CD14-positive monocyte (primary cell): ENCODE results near the gene CNN1. TPM values are rescaled to one million over a fixed set of nuclear protein-coding genes. Genes with fewer than 3 reads are reported as not detected.
"Not testable (repeated sequence)": the region's sequence is repeated elsewhere in the genome, so short reads cannot be mapped to it uniquely, and the experiment has no call there.

Source experiments
- DNase-seq, 3 donors: peaks; one replicate each; pipeline ENCODE4 v3.0.0-alpha.2; 2011 to 2022
- H2AFZ ChIP-seq: 2 replicates; pipeline ENCODE4 v1.6.0; 2012; ENCODE audit warnings: mild to moderate bottlenecking, low read depth, low read length, inconsistent platforms; ENCODE audit not compliant: insufficient read depth, poor library complexity, severe bottlenecking
- H3K27ac ChIP-seq, 2 donors: 1 replicate in 1 of 2; 2 replicates in 1 of 2; pipeline ENCODE4 v1.5.1; 2012 to 2013; ENCODE audit warnings: low read length in 2 of 2, control low read depth in 1 of 2, inconsistent platforms in 1 of 2, low read depth in 1 of 2, mild to moderate bottlenecking in 1 of 2
- H3K27me3 ChIP-seq, 2 donors: one replicate each; pipeline versions ENCODE4 v1.6.0 to v1.6.1; 2011 to 2013; ENCODE audit warnings: low read length in 2 of 2; ENCODE audit not compliant: control insufficient read depth in 2 of 2, insufficient read depth in 2 of 2
- H3K36me3 ChIP-seq, 2 donors: replicated peaks in 1 of 2; 1 replicate in 1 of 2; 2 replicates in 1 of 2; pipeline versions ENCODE4 v1.5.1 to v1.6.1; 2012 to 2013; ENCODE audit warnings: low read length in 2 of 2, control low read depth in 1 of 2, inconsistent platforms in 1 of 2, mild to moderate bottlenecking in 1 of 2; ENCODE audit not compliant: insufficient read depth in 2 of 2, control insufficient read depth in 1 of 2
- H3K4me1 ChIP-seq, 2 donors: 1 replicate in 1 of 2; 2 replicates in 1 of 2; pipeline versions ENCODE4 v1.5.1 to v1.6.1; 2012 to 2013; ENCODE audit warnings: low read length in 2 of 2, control low read depth in 1 of 2, inconsistent platforms in 1 of 2, mild to moderate bottlenecking in 1 of 2, moderate library complexity in 1 of 2; ENCODE audit not compliant: insufficient read depth in 2 of 2, control insufficient read depth in 1 of 2
- H3K4me2 ChIP-seq: replicated peaks from 2 replicates; pipeline ENCODE3; 2012; ENCODE audit warnings: low read length, moderate library complexity, mild to moderate bottlenecking; ENCODE audit not compliant: poor library complexity, severe bottlenecking; ENCODE audit errors: extremely low read depth
- H3K4me3 ChIP-seq, 3 experiments: fragments of 200-600 bp in 1 of 3; sonication (generic) in 1 of 3; replicated peaks in 1 of 3; 1 replicate in 2 of 3; 2 replicates in 1 of 3; pipeline ENCODE4 v1.5.1; 2011 to 2013; ENCODE audit warnings: low read length in 3 of 3, mild to moderate bottlenecking in 3 of 3, control low read depth in 2 of 3, low read depth in 2 of 3, inconsistent platforms in 1 of 3, moderate library complexity in 1 of 3
- H3K79me2 ChIP-seq: 2 replicates; pipeline ENCODE4 v1.6.0; 2012; ENCODE audit warnings: mild to moderate bottlenecking, control low read depth, inconsistent platforms, low read length, moderate library complexity; ENCODE audit not compliant: insufficient read depth
- H3K9ac ChIP-seq: 2 replicates; pipeline ENCODE4 v1.6.0; 2017; ENCODE audit warnings: low read length, mild to moderate bottlenecking; ENCODE audit not compliant: insufficient read depth, poor library complexity, severe bottlenecking
- H3K9me3 ChIP-seq, 2 donors: replicated peaks in 1 of 2; 1 replicate in 1 of 2; 2 replicates in 1 of 2; pipeline versions ENCODE4 v1.5.1 to v1.6.1; 2012 to 2013; ENCODE audit warnings: low read length in 2 of 2, control low read depth in 1 of 2; ENCODE audit not compliant: control insufficient read depth in 1 of 2, insufficient read depth in 1 of 2
- H4K20me1 ChIP-seq: 2 replicates; pipeline ENCODE4 v1.6.0; 2012; ENCODE audit warnings: mild to moderate bottlenecking, low read length, control low read depth, moderate library complexity; ENCODE audit not compliant: insufficient read depth
- H3K27ac Mint-ChIP-seq, 7 donors: one replicate each; pipeline ENCODE4 v1.8.0; 2020; ENCODE audit warnings: mild to moderate bottlenecking in 7 of 7, mixed read lengths in 7 of 7, moderate library complexity in 6 of 7, inconsistent platforms in 2 of 7
- H3K27me3 Mint-ChIP-seq, 3 donors: one replicate each; pipeline ENCODE4 v1.8.0; 2021 to 2022; ENCODE audit warnings: low read depth in 3 of 3, mild to moderate bottlenecking in 3 of 3, mixed read lengths in 3 of 3, moderate library complexity in 3 of 3, inconsistent platforms in 1 of 3
- H3K36me3 Mint-ChIP-seq, 2 donors: one replicate each; pipeline ENCODE4 v1.8.0; 2020; ENCODE audit warnings: mixed read lengths in 2 of 2, inconsistent platforms in 1 of 2, mild to moderate bottlenecking in 1 of 2
- H3K4me1 Mint-ChIP-seq: one replicate; pipeline ENCODE4 v1.8.0; 2020; ENCODE audit warnings: mild to moderate bottlenecking, mixed read lengths
- H3K4me3 Mint-ChIP-seq, 2 donors: one replicate each; pipeline ENCODE4 v1.8.0; 2020; ENCODE audit warnings: mild to moderate bottlenecking in 2 of 2, mixed read lengths in 2 of 2, moderate library complexity in 1 of 2
- H3K9me3 Mint-ChIP-seq, 7 donors: one replicate each; pipeline ENCODE4 v1.8.0; 2020 to 2022; ENCODE audit warnings: mixed read lengths in 7 of 7, mild to moderate bottlenecking in 6 of 7, moderate library complexity in 6 of 7, inconsistent platforms in 2 of 7
- CTCF ChIP-seq: fragments of 200-600 bp; IDR thresholded peaks from one replicate; pipeline ENCODE4 v1.8.0; 2022; ENCODE audit warnings: antibody characterized with exemption, mild to moderate bottlenecking
- WGBS: methylation state at CpG from one replicate; pipeline ENCODE4 v1.1.5; 2013; ENCODE audit warnings: missing lambda C conversion rate; ENCODE audit not compliant: insufficient coverage; 5-methylcytosine and 5-hydroxymethylcytosine counted together
- intact Hi-C, 2 donors: fragments of 100-400 bp; cut with micrococcal nuclease; formaldehyde crosslinking; loops; one replicate each; pipeline versions ENCODE4 v1.15.0 to v1.15.1; 2023
- polyA plus RNA-seq, 3 donors: library from polyadenylated mRNA; depleted of rRNA in 1 of 3; unstranded in 2 of 3; stranded (reverse) in 1 of 3; fragments of 300-500 nt in 2 of 3; fragments of >200 nt in 1 of 3; fragmentation: Illumina TruSeq in 2 of 3; gene quantifications; 1 replicate in 2 of 3; 2 replicates in 1 of 3; pipeline ENCODE4 v1.2.3, GENCODE V29; 2012 to 2021

Gene CNN1
- polyA plus RNA-seq, 3 donors, result not detected

GRCh38 chr19:11560404-11561051 is 21.9 kb downstream of the CNN1 start:
- Mint-ChIP-seq H3K36me3 (peaks cover 11 to 15% of the 10 kb centered on the region in 2 donors), H3K27ac (peak overlapping the region; percentile 43 to 88 (median 74)), H3K27me3 (peaks cover 0 to 1% (median 0%) of the 10 kb centered on the region in 3 donors), H3K9me3 (no peaks in the 10 kb centered on the region), H3K4me1 (peaks cover 64% of the 10 kb centered on the region), H3K4me3 (peak overlapping the region; percentile 67 to 95)
- DNase-seq, result peak; percentile 75 to 92 (median 83)
- H3K27me3 ChIP-seq, result no peaks in the 10 kb centered on the region
- H3K9ac ChIP-seq, result no peak overlapping the region
- peak; percentile 92 for TF ChIP-seq CTCF
- intact Hi-C loops, result loop anchor here (1.0 to 10.0 kb wide), 4 partner anchors 28 to 1136 kb away; partner anchors contain the start of genes PDE4A (in 1 of the 2) and TSPAN16 (in 1 of the 2)
- peaks cover 33 to 57% of the 10 kb centered on the region in 2 donors for H3K4me1 ChIP-seq
- peak overlapping the region in 1 of 3 experiments; percentile 86 for H3K4me3 ChIP-seq
- no peaks in the 10 kb centered on the region for H3K9me3 ChIP-seq
- H4K20me1 ChIP-seq, result peaks cover 25% of the 10 kb centered on the region
- H3K4me2 ChIP-seq, result peak overlapping the region; percentile 74
- no peak overlapping the region for H2AFZ ChIP-seq
- no peak overlapping the region for H3K27ac ChIP-seq
- peaks cover 24% of the 10 kb centered on the region for H3K79me2 ChIP-seq
- peaks cover 1 to 3% of the 10 kb centered on the region in 2 donors for H3K36me3 ChIP-seq
- WGBS, result 21% methylated on average over 6 of the region's 9 CpGs

DNA sequence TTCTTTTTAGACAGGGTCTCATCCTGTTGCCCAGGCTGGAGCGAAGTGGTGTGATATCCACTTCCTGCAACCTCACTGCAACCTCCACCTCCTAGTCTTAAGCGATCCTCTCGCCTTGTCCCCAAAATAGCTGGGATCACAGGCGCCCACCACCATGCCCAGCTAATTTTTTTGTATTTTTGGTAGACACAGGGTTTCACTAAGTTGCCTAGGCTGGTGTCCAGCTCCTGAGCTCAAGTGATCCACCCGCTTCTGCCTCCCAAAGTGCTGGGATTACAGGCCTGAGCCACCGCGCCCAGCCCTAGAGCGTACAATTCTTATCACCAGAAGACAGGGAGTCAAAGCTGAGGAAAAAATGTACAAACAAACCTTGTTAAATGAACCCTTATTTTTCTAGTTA is 24.9 kb downstream of the CNN1 start:
- Histone ChIP-seq H3K4me3 (no peak overlapping the region), H3K79me2 (peaks cover 4% of the 10 kb centered on the region), H3K9me3 (no peaks in the 10 kb centered on the region), H3K4me2 (no peak overlapping the region), H3K27ac (no peak overlapping the region), H4K20me1 (peaks cover 1% of the 10 kb centered on the region), H3K27me3 (no peaks in the 10 kb centered on the region), H3K9ac (no peak overlapping the region), H2AFZ (no peak overlapping the region), H3K36me3 (no peaks in the 10 kb centered on the region), H3K4me1 (peaks cover 38 to 53% of the 10 kb centered on the region in 2 donors)
- H3K27me3 Mint-ChIP-seq, result peaks cover 0 to 2% (median 0%) of the 10 kb centered on the region in 3 donors
- no peaks in the 10 kb centered on the region for H3K9me3 Mint-ChIP-seq
- intact Hi-C loops, result loop anchor here in 1 of 2 donors (10.0 kb wide), 3 partner anchors 239 to 1139 kb away; partner anchors contain the start of genes PDE4A and TSPAN16
- WGBS, result 81% methylated on average over 8 of the region's 8 CpGs
- H3K36me3 Mint-ChIP-seq, result peaks cover 0 to 2% of the 10 kb centered on the region in 2 donors
- no peak overlapping the region for H3K4me3 Mint-ChIP-seq
- DNase-seq, result no peak
- peak overlapping the region in 4 of 7 donors; percentile 66 to 72 (median 69) for H3K27ac Mint-ChIP-seq
- H3K4me1 Mint-ChIP-seq, result peaks cover 58% of the 10 kb centered on the region
- no peak for TF ChIP-seq CTCF

DNA sequence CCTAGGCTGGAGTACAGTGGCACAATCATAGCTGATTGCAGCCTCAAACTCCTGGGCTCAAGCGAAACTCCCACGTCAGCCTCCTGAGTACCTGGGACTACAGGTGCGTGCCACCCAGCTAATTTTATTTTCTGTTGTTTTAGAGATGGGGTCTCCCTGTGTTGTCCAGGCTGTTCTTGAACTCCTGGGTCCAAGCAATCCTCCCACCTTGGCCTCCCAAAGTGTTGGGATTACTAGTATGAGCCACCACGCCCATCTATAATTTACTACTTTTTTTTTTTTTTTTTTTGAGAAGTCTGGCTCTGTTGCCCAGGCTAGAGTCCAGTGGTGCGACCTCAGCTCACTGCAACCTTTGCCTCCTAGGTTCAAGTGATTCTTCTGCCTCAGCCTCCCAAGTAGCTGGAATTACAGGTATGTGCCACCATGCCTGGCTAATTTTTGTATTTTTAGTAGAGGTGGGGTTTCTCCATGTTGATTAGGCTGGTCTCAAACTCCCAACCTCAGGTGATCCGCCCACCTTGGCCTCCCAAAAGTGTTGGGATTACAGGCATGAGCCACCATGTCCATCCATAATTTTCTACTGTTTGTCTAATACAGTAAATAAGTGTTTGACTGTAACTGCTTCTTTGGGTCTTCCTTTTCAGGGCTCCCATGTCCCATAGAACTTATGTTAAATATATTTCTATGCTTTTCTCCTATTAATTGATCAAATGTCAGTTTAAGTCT is 25.6 kb downstream of the CNN1 start:
- not testable (repeated sequence) for DNase-seq, H3K36me3 ChIP-seq, H2AFZ ChIP-seq, H3K27me3 Mint-ChIP-seq, H3K79me2 ChIP-seq, H3K36me3 Mint-ChIP-seq, H3K4me3 ChIP-seq, H3K4me2 ChIP-seq, H3K9me3 Mint-ChIP-seq, H3K27ac ChIP-seq, H3K27me3 ChIP-seq, H3K9me3 ChIP-seq, H3K4me3 Mint-ChIP-seq, H4K20me1 ChIP-seq, H3K9ac ChIP-seq
- Mint-ChIP-seq H3K27ac (peak overlapping the region in 4 of 7 donors; percentile 25 to 78 (median 51)), H3K4me1 (peaks cover 60% of the 10 kb centered on the region)
- peaks cover 39 to 56% of the 10 kb centered on the region in 2 donors for H3K4me1 ChIP-seq
- no CpG with 5 or more reads among the region's 6 CpGs for WGBS
- intact Hi-C loops, result loop anchor here in 1 of 2 donors (10.0 kb wide), 3 partner anchors 239 to 1139 kb away; partner anchors contain the start of genes PDE4A and TSPAN16
